GM13976 (cell line): Measurements from ENCODE around the gene EPHA10.

ENCODE experiments used
- DNase-seq: peaks from one replicate; pipeline ENCODE4 v3.0.0; 2012; ENCODE audit warnings: low spot score
- CTCF ChIP-seq: IDR thresholded peaks from 2 replicates; pipeline ENCODE4 v1.5.1; 2012; ENCODE audit warnings: borderline replicate concordance, mild to moderate bottlenecking; ENCODE audit not compliant: insufficient read depth; ENCODE audit errors: extremely low read depth, missing control alignments, control extremely low read depth
- in situ Hi-C: fragments of 300-500 bp; cut with MboI; formaldehyde crosslinking; loops from one replicate; pipeline ENCODE4 v1.12.0; 2022; ENCODE audit warnings: low sequenced_read_pairs, mixed read lengths, inconsistent platforms; ENCODE audit not compliant: unreplicated experiment

EPHA10 gene

DNA sequence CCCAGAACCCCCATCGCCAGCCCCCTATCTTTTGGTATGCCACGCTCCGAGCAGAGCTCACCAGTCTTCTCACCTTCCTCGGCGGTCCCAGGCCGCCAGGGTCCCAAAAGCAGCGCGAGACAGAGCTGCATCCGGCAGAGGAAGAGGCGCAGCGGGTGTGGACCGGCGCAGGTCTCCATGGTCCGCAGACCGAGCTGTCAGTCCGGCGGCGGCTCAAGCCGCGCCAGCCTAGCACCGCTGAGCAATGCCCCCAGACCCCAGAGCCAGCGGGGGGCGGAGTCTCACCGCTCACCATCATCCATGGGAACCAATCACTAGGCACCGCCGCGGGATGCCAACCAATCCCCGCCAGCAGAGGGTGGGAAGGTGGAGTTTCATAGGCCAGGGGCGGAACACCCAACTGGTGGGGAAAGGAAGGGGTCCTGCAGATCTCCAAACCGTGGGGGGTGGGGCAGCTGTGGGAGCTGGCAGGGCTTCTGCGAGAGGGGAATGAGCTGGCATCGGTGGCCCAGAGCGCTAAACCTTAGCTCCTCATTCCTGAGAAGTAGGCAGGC, at the start of gene EPHA10:
Gene EPHA10 (minus strand): TSS at position 233 of the 554 bp plus-strand sequence. CDS start 54 bp downstream, at position 179.
- no peak for TF ChIP-seq CTCF
- no peak for DNase-seq
- in situ Hi-C loops = no loop called here

GRCh38 chr1:37814252-37814651, 49.3 kb upstream of the EPHA10 start:
- no peak for DNase-seq
- TF ChIP-seq CTCF = no peak
- in situ Hi-C loops = no loop called here

DNA sequence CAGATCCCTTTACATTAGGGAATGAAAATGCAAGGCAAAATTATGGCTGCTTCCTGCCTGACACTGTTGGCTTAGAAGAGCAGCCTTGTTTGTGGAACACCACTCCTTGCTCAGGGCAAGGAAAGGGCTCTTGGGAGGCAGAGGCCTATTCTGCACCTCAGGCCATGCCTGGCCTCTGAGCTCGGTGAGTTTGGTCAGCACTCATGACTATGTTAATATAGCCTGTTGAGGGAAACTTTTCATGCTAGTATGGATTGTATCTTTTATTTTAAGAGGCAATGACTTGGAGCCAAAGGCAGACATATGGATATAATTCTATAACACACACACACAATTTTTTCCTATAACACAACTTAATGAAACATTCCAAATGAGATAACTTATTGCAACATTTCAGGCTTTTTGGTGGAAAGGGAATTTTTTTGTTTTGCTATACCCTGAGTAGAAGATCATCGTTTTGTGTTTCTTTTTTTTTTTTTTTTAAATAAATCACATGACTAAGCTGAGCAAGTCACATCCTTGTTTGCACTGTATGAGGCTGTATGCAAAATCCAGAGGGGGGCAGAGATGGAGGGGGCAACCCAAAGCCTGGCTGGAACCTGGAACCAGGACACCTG, 48.7 kb upstream of the EPHA10 start:
- TF ChIP-seq CTCF = no peak
- no peak for DNase-seq
- in situ Hi-C loops = no loop called here

DNA sequence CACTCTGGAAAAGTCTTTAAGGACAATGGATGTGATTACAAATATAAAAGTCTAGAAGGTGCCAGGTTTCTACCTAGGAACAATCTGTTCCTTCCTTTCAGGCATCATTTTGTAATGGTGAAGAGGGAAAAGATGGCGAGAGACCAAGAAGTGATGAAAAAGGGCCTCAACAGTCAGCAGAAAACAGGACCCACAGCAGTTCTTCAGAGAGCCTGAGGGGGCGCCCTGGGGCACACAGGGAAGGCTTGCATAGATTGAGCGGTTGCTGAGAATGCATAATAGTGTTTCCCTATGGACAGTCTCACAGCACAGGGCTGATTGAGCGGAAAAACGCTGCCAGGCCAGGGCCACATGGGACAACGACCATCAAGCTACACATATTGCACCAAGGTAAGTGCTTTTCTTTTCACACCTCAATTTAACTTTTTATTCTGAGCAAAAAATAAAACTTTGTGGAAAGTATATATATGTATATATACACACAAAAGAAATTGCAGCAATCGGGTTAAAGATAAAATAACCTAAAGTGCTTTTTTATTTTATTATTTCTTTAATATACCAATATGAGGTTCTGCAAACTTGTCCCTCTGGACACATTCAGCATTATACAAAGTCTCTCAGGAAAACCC, 46.2 kb upstream of the EPHA10 start:
- TF ChIP-seq CTCF = peak; percentile 85
- in situ Hi-C loops = no loop called here
- DNase-seq = peak; percentile 74

DNA sequence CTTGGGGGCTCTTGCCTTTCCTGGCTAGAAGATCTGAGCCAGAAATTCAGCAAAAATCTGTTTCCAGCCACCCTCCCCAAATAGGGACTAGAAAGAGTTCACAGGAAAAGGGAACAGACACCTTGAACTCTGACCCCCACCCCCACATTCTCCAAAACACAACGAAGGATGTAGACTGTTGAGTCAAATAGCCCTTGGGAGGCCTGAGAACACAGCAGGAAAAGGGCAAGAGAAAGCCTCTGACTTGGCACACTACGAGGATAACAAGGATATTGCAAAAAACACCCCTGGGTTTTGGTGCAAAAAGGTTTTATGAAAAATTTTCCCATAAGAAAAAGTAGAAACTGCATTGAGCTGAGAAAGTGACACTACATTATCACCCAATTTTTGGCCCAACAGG, 45.0 kb upstream of the EPHA10 start:
- DNase-seq = no peak
- in situ Hi-C loops = no loop called here
- no peak for TF ChIP-seq CTCF

DNA sequence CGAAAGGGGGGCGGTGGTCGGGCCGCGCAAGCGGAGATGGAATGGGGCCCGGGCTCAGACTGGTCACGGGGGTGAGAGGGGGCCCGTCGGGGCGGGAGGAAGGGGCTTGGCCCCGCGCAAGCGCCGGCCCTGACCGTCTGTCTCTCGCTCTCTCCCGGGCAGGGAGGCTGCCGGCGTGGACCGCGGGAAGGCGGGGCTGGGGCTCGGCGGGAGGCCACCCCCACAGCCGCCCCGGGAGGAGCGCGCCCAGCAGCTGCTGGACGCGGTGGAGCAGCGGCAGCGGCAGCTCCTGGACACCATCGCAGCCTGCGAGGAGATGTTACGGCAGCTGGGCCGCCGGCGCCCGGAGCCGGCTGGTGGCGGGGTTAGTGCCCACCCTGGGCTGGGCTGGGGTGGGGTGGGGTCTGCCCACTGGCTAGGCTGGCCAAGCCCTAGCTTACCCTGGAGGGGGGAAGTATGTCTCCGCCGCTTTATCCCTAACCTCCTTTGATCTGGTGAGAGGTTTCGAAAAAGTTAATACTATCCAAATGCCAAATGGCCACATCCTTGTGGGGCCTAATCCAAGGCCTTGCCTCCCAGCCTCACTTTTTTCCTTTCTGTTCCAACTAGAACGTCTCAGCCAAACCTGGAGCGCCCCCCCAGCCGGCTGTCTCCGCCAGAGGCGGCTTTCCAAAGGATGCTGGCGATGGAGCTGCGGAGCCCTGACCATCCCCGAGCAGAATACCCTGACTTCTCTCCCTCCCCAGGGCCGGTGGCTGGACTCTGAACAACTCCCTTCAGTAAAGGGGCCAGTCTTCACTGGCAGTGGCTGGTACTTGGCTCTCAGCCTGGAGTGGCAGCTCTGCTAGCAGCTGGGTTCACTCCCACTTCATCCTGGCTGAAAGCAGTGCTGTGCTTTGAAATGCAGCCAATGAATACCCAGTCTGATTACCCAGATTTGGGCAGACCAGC, 43.7 kb upstream of the EPHA10 start:
- in situ Hi-C loops = no loop called here
- peak; percentile 88 for DNase-seq
- no peak for TF ChIP-seq CTCF
